HG03442 (cell line): ENCODE measurements around the gene CEACAM8.
"Not testable (repeated sequence)": the region's sequence is repeated elsewhere in the genome, so short reads cannot be mapped to it uniquely, and the experiment has no call there.

Experiments
- ATAC-seq: cut with Tn5 transposase; IDR thresholded peaks from one replicate; pipeline ENCODE4 v1.9.1; 2021; ENCODE audit warnings: mild to moderate bottlenecking, moderate library complexity; ENCODE audit not compliant: unreplicated experiment

CEACAM8 gene

DNA sequence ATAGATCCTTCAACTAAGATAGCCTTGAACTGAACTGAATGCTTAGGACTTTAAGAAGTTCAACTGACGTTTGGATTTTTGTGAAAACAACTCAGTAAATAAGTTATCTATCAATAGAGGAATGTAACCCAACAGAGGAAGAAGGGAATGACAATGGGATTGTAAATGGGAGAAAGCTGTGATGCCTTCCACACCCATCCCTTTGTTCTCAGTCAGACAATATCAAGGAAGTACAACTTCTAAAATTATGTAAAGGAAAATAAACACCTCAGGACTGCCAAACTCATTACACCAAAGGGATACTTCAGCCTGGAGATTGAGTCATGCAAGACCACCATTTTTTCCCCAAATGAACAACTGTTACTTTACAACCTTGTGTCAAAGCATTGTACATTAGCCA lies 21.1 kb downstream of the CEACAM8 start:
- no peak for ATAC-seq

DNA sequence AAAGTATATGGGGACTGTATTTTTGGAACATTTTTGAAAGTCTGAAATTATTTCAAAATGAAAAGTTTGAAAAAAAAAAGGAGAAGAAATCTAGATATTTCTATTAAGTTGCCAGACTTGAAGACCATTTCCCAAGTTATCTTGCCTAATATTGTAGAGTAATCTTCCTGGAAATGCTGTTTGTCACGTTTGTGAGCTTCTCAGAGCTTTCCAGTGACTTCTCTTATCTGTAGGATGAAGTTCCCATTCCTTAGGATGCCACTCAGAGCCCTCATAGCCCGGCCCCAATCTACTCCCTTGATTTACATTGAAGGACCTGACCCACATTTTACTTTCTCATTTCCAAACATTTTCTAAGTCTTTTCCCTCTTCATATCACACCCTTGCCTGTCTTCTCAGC lies 23.6 kb downstream of the CEACAM8 start:
- no peak for ATAC-seq

- no peak for ATAC-seq
Measured at GRCh38 chr19:42569193-42569592, 25.5 kb downstream of the CEACAM8 start.

- no peak for ATAC-seq
Measured at GRCh38 chr19:42568006-42568405, 26.7 kb downstream of the CEACAM8 start.

GRCh38 chr19:42567567-42567966 lies 27.2 kb downstream of the CEACAM8 start:
- ATAC-seq: no peak

DNA sequence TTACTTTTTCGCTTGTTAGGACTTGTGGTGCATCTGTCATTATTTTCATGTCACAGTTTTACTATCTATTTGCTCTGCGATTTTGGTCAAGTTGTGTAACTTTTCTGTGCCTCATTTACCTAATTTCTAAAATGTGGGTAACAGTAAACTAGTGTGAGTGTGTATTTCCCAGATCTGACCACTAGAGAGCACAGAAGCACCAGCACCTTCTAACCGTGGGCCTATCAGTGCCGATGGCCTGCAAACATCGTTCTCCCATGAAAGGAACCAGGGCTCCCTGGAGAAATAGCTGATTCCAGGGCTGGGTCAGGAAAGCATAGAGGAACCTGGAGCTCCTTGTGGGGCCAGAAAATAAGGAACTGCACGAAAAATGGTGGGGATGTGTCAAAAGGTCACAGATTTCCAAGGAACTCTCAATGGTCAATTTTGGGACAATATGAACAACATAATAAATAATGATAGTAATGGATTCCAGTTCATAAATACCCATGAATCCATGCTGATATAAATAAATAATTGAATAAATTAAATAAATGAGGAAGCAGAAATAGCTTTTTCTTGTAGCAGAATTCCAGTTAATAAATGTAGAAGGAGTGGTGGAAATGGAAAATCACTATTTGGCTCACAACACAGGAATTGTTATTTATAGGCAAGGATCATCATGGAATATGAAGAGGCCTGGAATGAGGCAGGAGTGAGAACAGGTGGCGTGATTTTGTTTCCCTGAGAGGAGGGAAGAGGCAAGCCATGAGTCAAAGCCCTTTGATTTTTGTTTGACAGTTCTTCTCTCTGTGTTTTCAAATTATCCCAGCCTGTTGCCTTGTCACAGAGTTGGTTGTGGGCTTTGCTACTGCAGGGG lies 31.1 kb downstream of the CEACAM8 start:
- no peak for ATAC-seq

DNA sequence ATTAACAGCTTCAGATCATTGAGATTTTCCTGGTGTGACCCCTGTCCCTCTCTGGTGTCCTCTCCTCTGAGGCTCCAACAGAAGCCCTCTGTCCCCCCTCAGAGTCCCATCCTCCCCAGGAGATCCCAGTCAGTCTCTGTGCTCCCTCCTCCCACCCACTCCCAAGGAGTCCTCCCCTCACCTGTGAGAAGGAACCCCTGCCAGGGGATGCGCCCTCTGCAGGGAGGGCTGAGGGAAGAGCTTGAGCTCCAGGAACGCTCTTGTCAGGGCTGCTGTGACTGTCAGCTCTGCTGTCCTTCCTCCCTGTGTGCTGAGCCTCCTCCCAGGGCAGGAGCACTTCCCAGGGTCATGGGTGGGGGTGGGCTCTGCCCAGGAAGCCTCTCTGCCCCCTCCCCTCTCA lies 33.2 kb downstream of the CEACAM8 start:
- ATAC-seq: no peak

- no peak for ATAC-seq
Measured at GRCh38 chr19:42560731-42561130, 34.0 kb downstream of the CEACAM8 start.

DNA sequence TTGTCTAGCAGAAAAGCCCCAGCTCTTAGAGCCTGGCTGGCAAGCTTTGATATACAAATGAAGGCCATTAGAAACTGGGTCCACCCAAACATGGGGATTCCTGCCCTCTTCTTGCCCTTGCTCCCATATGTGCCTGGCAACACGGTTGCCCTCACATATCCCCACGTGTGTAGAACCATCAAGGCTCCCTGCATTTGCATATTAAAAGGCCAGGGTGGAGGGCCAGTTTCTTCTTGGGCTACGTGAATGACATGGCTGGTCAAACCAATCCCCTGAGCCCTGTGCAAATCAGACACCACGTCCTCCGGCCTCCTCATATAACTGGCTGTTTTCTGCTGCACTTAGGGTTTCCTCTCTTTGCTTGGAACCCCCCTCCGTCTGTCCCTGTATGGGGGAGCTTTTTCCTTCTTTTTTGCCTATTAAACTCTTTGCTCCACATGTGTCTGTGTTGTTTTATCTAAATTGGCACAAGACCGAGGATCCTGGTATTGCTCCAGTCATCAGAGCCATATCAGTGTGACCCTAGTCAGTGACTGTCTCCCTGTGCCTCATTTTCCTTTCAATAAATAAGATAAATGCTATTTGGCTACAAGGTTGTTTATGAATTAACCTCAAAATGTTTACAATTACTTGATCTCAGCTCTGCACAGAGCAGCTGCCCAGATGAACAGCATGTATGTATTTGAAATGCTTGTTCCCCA lies 36.1 kb downstream of the CEACAM8 start:
- ATAC-seq: no peak

GRCh38 chr19:42557386-42557871 lies 37.3 kb downstream of the CEACAM8 start:
- not testable (repeated sequence) for ATAC-seq

GRCh38 chr19:42555801-42556200 lies 38.9 kb downstream of the CEACAM8 start:
- no peak for ATAC-seq

DNA sequence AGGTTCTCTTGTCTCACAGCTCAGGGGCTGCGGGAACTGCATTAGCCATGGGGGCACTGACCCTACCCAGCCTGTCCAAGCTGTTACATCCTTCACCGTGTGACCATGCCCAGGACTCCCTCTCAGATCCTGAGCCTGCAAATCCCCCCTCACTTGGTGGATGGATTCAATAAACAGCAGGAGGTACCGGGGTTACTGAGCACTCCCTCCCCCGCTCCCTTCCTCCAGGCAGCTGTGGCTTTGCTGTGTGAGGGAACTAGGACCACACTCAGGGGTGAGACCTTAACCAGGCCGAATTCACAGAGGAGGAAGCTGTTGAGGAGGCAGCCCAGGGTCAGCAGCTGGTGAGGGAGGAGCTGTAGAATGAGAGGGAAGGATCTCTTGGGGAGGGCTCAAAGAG lies 39.4 kb downstream of the CEACAM8 start:
- ATAC-seq: no peak

- no peak for ATAC-seq
Measured at GRCh38 chr19:42554046-42554575, 40.6 kb downstream of the CEACAM8 start.

DNA sequence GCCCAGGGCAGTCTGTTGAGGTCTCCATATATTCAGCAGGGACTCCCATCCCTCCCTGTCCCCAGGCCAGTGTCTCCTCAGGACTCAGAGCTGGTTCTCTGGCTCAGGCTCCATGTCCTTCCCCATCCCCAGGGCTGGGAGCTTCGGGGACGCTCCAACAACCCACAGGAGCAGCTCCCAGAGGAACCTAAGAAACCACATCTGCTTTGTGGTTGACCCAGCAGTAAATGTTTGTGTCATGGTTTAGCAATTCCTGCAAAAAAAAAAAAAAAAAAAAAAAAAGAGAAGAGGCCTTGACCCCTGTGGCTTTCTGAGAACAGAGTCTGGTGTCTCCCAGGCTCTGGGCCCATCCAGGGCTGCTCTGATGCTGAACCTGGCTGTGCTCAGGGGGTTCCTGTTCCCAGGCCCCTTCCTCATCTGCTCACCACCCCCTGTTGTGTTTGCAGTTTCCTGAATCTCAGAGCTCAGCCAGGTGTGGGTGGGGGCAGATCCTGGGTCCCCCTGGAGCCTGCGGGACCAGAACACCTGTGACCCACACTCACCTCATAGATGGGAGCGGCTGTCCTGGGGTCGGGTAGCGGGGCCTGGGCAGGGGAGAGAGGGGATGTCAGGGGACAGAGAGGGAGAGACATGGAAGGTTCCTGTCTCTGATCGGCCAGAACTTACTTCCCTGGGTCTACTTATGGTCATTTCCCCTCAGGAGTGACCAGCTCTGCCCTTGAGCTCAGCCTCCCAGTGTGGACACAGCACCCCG lies 41.3 kb downstream of the CEACAM8 start:
- ATAC-seq: no peak

DNA sequence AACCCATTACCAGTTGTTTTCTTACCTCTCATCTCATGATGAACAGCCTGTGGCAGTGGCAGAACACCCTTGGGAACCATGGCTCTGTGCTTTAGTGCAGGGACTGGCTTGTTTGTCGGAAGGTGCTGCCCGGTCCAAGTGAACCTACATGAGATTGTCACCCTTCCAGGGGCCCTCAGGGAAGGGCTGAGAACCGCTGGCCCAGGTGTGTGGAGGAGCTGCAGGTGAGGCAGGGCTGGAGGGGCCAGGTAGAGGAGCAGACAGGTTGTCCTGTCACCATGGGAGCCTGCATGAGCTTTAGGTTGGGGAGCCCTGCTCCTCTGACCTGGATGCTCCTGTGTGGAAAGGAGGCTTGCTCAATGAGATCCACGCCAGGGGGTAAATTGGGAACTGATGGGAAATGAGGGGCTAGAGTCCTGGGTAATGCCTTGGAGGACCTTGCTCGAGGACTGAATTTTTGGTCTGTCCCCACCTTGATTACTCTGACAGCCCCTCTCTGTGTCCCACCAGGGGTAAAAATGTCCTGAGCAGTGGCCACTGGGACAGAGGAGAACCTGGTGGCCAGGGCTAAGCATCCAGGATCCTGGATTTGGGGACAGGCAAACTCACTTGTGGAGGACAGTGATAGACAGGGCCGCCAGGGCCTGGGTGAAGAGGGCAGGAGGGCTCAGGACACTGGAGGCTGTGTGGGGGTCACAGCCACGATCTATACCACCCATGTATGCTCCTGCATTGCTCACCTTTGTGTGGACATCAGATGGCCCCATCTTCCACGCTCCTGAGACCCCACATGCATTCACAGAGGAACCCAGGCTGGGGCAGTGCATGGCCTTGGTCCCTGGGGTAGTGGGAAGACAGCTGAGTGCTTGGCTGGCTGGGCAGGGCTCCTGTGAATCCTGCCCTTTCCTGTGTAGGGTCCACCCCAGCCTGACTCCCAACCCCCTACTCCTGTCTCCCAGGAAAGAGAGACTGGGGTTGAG lies 42.3 kb downstream of the CEACAM8 start:
- ATAC-seq: no peak

DNA sequence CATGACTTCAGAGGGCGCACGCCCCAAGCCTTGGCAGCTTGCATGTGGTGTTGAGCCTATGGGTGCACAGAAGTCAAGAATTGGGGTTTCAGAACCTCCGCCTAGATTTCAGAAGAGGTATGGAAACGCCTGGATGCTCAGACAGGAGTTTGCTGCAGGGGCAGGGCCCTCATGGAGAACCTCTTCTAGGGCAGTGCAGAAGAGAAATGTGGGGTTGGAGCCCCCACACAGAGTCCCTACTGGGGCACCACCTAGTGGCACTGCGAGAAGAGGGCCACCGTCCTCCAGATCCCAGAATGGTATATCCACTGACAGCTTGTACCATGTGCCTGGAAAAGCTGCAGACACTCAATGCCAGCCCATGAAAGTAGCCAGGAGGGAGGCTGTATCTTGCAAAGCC lies 44.2 kb downstream of the CEACAM8 start:
- ATAC-seq: not testable (repeated sequence)

GRCh38 chr19:42549067-42549466 lies 45.7 kb downstream of the CEACAM8 start:
- ATAC-seq: not testable (repeated sequence)

GRCh38 chr19:42548552-42548951 lies 46.2 kb downstream of the CEACAM8 start:
- no peak for ATAC-seq

DNA sequence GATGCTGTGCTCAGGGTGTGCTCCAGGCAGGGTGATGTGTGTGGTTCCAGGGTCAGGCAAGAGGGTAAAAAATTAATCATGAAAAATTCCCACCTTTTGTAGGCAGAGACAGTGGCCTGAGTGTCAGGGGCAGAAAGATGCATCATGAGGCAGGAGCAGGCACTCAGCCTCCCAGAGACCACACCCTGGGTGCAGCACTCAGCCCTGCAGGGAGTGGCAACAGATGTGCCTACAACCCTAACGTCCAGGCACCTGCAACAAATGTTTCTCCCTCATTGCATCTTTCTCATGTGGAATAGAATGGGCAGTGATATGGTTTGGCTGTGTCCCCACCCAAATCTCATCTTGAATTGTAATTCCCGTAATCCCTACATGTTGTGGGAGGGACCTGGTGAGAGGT lies 46.8 kb downstream of the CEACAM8 start:
- ATAC-seq: no peak
